ENCODE results near the gene BPTF. TPM values are rescaled to one million over a fixed set of nuclear protein-coding genes. Genes with fewer than 3 reads are reported as not detected.

BPTF gene
- total and polyA plus RNA-seq, 2 of the 8 experiments (the other 6 are each of a cell fraction or from before 2014, with no cell fraction given): 107 to 228 TPM

- Histone ChIP-seq H3K4me2 (ENCODE audit: insufficient read depth in 1 of 2, low read depth in 2 of 2, low read length in 2 of 2) (no peak overlapping the region), H3K9ac (replicated peaks in 1 of 4; ENCODE audit: extremely low read depth in 1 of 4, low read depth in 3 of 4, low read length in 3 of 4) (no peak overlapping the region), H4K91ac (replicated peaks; ENCODE audit: insufficient read length, low read length) (peak overlapping the region; percentile 22), H3K36me3 (ENCODE audit: control insufficient read depth in 2 of 4, insufficient read depth in 4 of 4, low read length in 3 of 4) (no peaks in the 10 kb centered on the region), H3K79me1 (ENCODE audit: low read depth, low read length) (no peaks in the 10 kb centered on the region), H3K27me3 (replicated peaks in 1 of 4; ENCODE audit: control insufficient read depth in 3 of 4, extremely low read depth in 1 of 4, insufficient read depth in 3 of 4, low read length in 3 of 4) (no peaks in the 10 kb centered on the region), H3K23ac (ENCODE audit: insufficient read length) (no peak overlapping the region), H4K20me1 (replicated peaks in 1 of 2; ENCODE audit: control insufficient read depth in 1 of 2, insufficient read depth in 2 of 2, low read length in 2 of 2) (no peaks in the 10 kb centered on the region), H2BK20ac (ENCODE audit: low read length) (peak overlapping the region; percentile 94; the same call in 1 of the 2 replicates), H3K23me2 (ENCODE audit: low read depth, low read length) (no peaks in the 10 kb centered on the region), H3K56ac (replicated peaks; ENCODE audit: insufficient read length, low read depth, low read length) (no peak overlapping the region), H3K79me2 (ENCODE audit: control insufficient read depth in 1 of 2, insufficient read depth in 2 of 2, low read length in 2 of 2) (no peaks in the 10 kb centered on the region), H2BK12ac (ENCODE audit: low read depth, low read length) (peak overlapping the region; percentile 52; the same call in 1 of the 2 replicates), H3K4ac (replicated peaks; ENCODE audit: insufficient read length, low read depth, low read length) (no peak overlapping the region), H3K14ac (ENCODE audit: insufficient read length) (no peak overlapping the region), H3K27ac (ENCODE audit: low read depth, low read length) (no peak overlapping the region), H3K9me3 (ENCODE audit: insufficient read depth in 2 of 2, low read depth in 1 of 2, low read length in 1 of 2) (no peaks in the 10 kb centered on the region), H3K4me3 (ENCODE audit: extremely low read depth in 1 of 4, insufficient read depth in 2 of 4, low read depth in 3 of 4, low read length in 4 of 4) (no peak overlapping the region), H3K4me1 (replicated peaks in 1 of 4; ENCODE audit: control insufficient read depth in 3 of 4, insufficient read depth in 4 of 4, low read length in 3 of 4) (peaks cover 5 to 16% (median 13%) of the 10 kb centered on the region in 4 experiments; a peak in 6 of 7 replicates), H2BK120ac (replicated peaks; ENCODE audit: low read depth, low read length) (no peak overlapping the region), H2AK5ac (ENCODE audit: low read depth, low read length) (no peak overlapping the region), H4K8ac (ENCODE audit: extremely low read depth, insufficient read depth, low read length) (no peak overlapping the region), H2BK15ac (ENCODE audit: low read length) (peak overlapping the region; percentile 5; the same call in 1 of the 2 replicates), H2AFZ (ENCODE audit: low read length) (peak overlapping the region; percentile 93), H3K18ac (ENCODE audit: extremely low read depth, low read length) (no peak overlapping the region), H2BK5ac (ENCODE audit: low read depth, low read length) (peak overlapping the region; percentile 61; the same call in 1 of the 2 replicates), H4K5ac (ENCODE audit: insufficient read length, low read depth, low read length) (no peak overlapping the region)
- 91% methylated on average over 8 of the region's 8 CpGs; no CpG with 5 or more reads in 1 of the 2 experiments for WGBS, 2 experiments (ENCODE audit: extremely low coverage in 1 of 2, insufficient coverage in 1 of 2, insufficient read length in 1 of 2, insufficient replicate concordance in 2 of 2, low coverage in 1 of 2, low lambda C conversion rate in 2 of 2, missing lambda C conversion rate in 1 of 2)
- FAIRE-seq: no peak
- no peak for DNase-seq (ENCODE audit: low read depth in 1 of 2, low spot score in 2 of 2)
- POLR2A ChIA-PET (ENCODE audit: partially characterized antibody): interaction anchor here (1.0 to 6.5 kb wide), 5 partner anchors 7 to 55 kb away, joined by 4 to 45 read pairs (median 9); no protein-coding TSS in a partner anchor
- CTCF ChIA-PET (ENCODE audit: partially characterized antibody): interaction anchor here (0.8 to 1.2 kb wide), 3 partner anchors 9 to 87 kb away, joined by 3 to 6 read pairs (median 4); no protein-coding TSS in a partner anchor
- TF ChIP-seq RAD21 (IDR thresholded peaks at IDR 0.05 in 1 of 2, conservative IDR thresholded peaks at IDR 0.05 in 1 of 2; ENCODE audit: low read depth in 2 of 2, low read length in 2 of 2): no peak
These were observed 204.4 kb downstream of the BPTF start for GRCh38 chr17:68029512-68030215.
